GM23248 (cell line): ENCODE results near the gene HOXB4. TPM values are rescaled to one million over a fixed set of nuclear protein-coding genes. Genes with fewer than 3 reads are reported as not detected.

Experiments
- DNase-seq: peaks from one replicate; pipeline ENCODE4 v3.0.0-alpha.2; 2015
- H2AFZ ChIP-seq: fragments of 200-600 bp; sonication (generic); 2 replicates; pipeline ENCODE4 v1.6.1; 2016; ENCODE audit warnings: antibody characterized with exemption
- H3F3A ChIP-seq: fragments of 200-600 bp; sonication (generic); 2 replicates; pipeline ENCODE4 v1.6.1; 2016; ENCODE audit warnings: mild to moderate bottlenecking, antibody characterized with exemption, mixed run types; ENCODE audit not compliant: insufficient read depth
- H3K27ac ChIP-seq: fragments of 200-600 bp; sonication (generic); 2 replicates; pipeline ENCODE4 v1.5.1; 2016; ENCODE audit warnings: mild to moderate bottlenecking
- H3K27me3 ChIP-seq: fragments of 200-600 bp; sonication (generic); replicated peaks from 2 replicates; pipeline ENCODE4 v1.6.1; 2016; ENCODE audit warnings: mild to moderate bottlenecking; ENCODE audit not compliant: insufficient read depth
- H3K36me3 ChIP-seq: fragments of 200-600 bp; sonication (generic); 2 replicates; pipeline ENCODE4 v1.6.1; 2016; ENCODE audit warnings: low read depth, mild to moderate bottlenecking
- H3K4me1 ChIP-seq: fragments of 200-600 bp; sonication (generic); 2 replicates; pipeline ENCODE4 v1.6.1; 2016; ENCODE audit warnings: mild to moderate bottlenecking; ENCODE audit not compliant: insufficient read depth
- H3K4me2 ChIP-seq: fragments of 200-600 bp; sonication (generic); one replicate; pipeline ENCODE4 v1.6.1; 2016; ENCODE audit warnings: mild to moderate bottlenecking; ENCODE audit not compliant: unreplicated experiment
- H3K4me3 ChIP-seq: fragments of 200-600 bp; sonication (generic); 2 replicates; pipeline ENCODE4 v1.5.1; 2016; ENCODE audit warnings: mild to moderate bottlenecking
- H3K79me2 ChIP-seq: fragments of 200-600 bp; sonication (generic); 2 replicates; pipeline ENCODE4 v1.6.1; 2016; ENCODE audit warnings: mild to moderate bottlenecking; ENCODE audit not compliant: insufficient read depth
- H3K9ac ChIP-seq: fragments of 200-600 bp; sonication (generic); 2 replicates; pipeline ENCODE4 v1.6.1; 2016; ENCODE audit warnings: mild to moderate bottlenecking
- H3K9me2 ChIP-seq: fragments of 200-600 bp; sonication (generic); 2 replicates; pipeline ENCODE4 v1.6.1; 2016; ENCODE audit warnings: mixed run types, mild to moderate bottlenecking, moderate library complexity; ENCODE audit not compliant: insufficient read depth
- H3K9me3 ChIP-seq: fragments of 200-600 bp; sonication (generic); one replicate; pipeline ENCODE4 v1.6.1; 2017; ENCODE audit warnings: low read depth
- H4K20me1 ChIP-seq: fragments of 200-600 bp; sonication (generic); 2 replicates; pipeline ENCODE4 v1.6.0; 2016; ENCODE audit not compliant: insufficient read depth
- EZH2 ChIP-seq: fragments of 200-600 bp; sonication (generic); IDR thresholded peaks from 2 replicates; pipeline ENCODE4 v1.6.1; 2018; ENCODE audit warnings: antibody characterized with exemption, mild to moderate bottlenecking; ENCODE audit not compliant: insufficient read depth, poor library complexity, severe bottlenecking
- EZH2phosphoT487 ChIP-seq: fragments of 200-600 bp; sonication (generic); IDR thresholded peaks from 2 replicates; pipeline ENCODE4 v1.6.1; 2018; ENCODE audit warnings: antibody characterized with exemption, moderate library complexity, mild to moderate bottlenecking, low read depth; ENCODE audit not compliant: insufficient read depth
- WGBS, 2 experiments: methylation state at CpG; one replicate each; pipeline ENCODE4 v1.1.6; 2015 to 2017; ENCODE audit warnings: low lambda C conversion rate in 2 of 2, low coverage in 1 of 2; ENCODE audit errors: missing lambda C conversion rate in 2 of 2; 5-methylcytosine and 5-hydroxymethylcytosine counted together
- in situ Hi-C: fragments of 300-500 bp; cut with MboI; formaldehyde crosslinking; loops from 2 replicates; pipeline ENCODE4 v1.15.0; 2020
- polyA plus RNA-seq: library from polyadenylated mRNA; unstranded; fragments of >200 nt; fragmentation: Nextera tagmentation; extraction: Ambion mirVana; gene quantifications from 2 replicates; pipeline ENCODE4 v1.2.1, GENCODE V29; 2016
- total RNA-seq: library from RNA; depleted of rRNA; stranded (reverse); fragments of >200 nt; shearing (Covaris generic); gene quantifications from 2 replicates; pipeline ENCODE4 v1.2.3, GENCODE V29; 2014

HOXB4 gene
- total and polyA plus RNA-seq, 2 experiments from 2014 or later: 1.2 to 2.2 TPM

GRCh38 chr17:48598736-48599135, 20.6 kb upstream of the HOXB4 start:
- in situ Hi-C loops: no loop called here
- Histone ChIP-seq H3K27ac (no peak overlapping the region), H2AFZ (no peak overlapping the region), H3K4me3 (no peak overlapping the region), H3K27me3 (0 out of 2 replicates have a peak, but pooled peaks cover 2% of the 10 kb centered on the region), H3K4me2 (no peak overlapping the region), H3K9me2 (no peaks in the 10 kb centered on the region), H4K20me1 (no peaks in the 10 kb centered on the region), H3K79me2 (peaks cover 64% of the 10 kb centered on the region), H3F3A (no peaks in the 10 kb centered on the region), H3K9ac (no peak overlapping the region), H3K36me3 (no peaks in the 10 kb centered on the region), H3K9me3 (no peaks in the 10 kb centered on the region), H3K4me1 (0 out of 2 replicates have a peak, but pooled peaks cover 6% of the 10 kb centered on the region)
- DNase-seq: no peak
- 81 to 84% methylated on average over 7 of the region's 7 CpGs for WGBS, 2 experiments
- TF ChIP-seq EZH2 (no peak), EZH2phosphoT487 (no peak)

GRCh38 chr17:48597778-48598631, 19.9 kb upstream of the HOXB4 start:
- Histone ChIP-seq H2AFZ (peak overlapping the region; percentile 89), H4K20me1 (no peaks in the 10 kb centered on the region), H3K27me3 (0 out of 2 replicates have a peak, but pooled peaks cover 2% of the 10 kb centered on the region), H3K4me2 (peak overlapping the region; percentile 87), H3K36me3 (no peaks in the 10 kb centered on the region), H3K9me2 (no peaks in the 10 kb centered on the region), H3K27ac (peak overlapping the region; percentile 65), H3K9me3 (no peaks in the 10 kb centered on the region), H3K4me3 (peak overlapping the region; percentile 92), H3K9ac (peak overlapping the region; percentile 87), H3K79me2 (peaks cover 59% of the 10 kb centered on the region), H3F3A (no peaks in the 10 kb centered on the region), H3K4me1 (0 out of 2 replicates have a peak, but pooled peaks cover 6% of the 10 kb centered on the region)
- TF ChIP-seq EZH2: no peak
- no peak for TF ChIP-seq EZH2phosphoT487
- in situ Hi-C loops: no loop called here
- 4% methylated on average over 68 of the region's 68 CpGs for WGBS, 2 experiments
- peak; percentile 80 for DNase-seq

- Histone ChIP-seq H3K9ac (peak overlapping the region; percentile 87), H3K9me3 (no peaks in the 10 kb centered on the region), H3K9me2 (no peaks in the 10 kb centered on the region), H3K79me2 (peaks cover 54% of the 10 kb centered on the region), H3K27ac (peak overlapping the region; percentile 65), H2AFZ (peak overlapping the region; percentile 89), H3K4me1 (0 out of 2 replicates have a peak, but pooled peaks cover 6% of the 10 kb centered on the region), H3K27me3 (0 out of 2 replicates have a peak, but pooled peaks cover 2% of the 10 kb centered on the region), H3K4me3 (peak overlapping the region; percentile 92), H3K36me3 (no peaks in the 10 kb centered on the region), H3K4me2 (peak overlapping the region; percentile 87), H3F3A (no peaks in the 10 kb centered on the region), H4K20me1 (no peaks in the 10 kb centered on the region)
- DNase-seq: no peak
- WGBS, 2 experiments: 0 to 2% methylated on average over 15 to 16 of the region's 16 CpGs
- TF ChIP-seq EZH2 (no peak), EZH2phosphoT487 (no peak)
- in situ Hi-C loops: no loop called here
Measured at GRCh38 chr17:48597528-48597777, 19.3 kb upstream of the HOXB4 start.

- H3K9me3 ChIP-seq: no peaks in the 10 kb centered on the region
- H3K9me2 ChIP-seq: no peaks in the 10 kb centered on the region
- 62 to 67% methylated on average over 23 to 26 of the region's 26 CpGs for WGBS, 2 experiments
- 0 out of 2 replicates have a peak, but pooled peaks cover 2% of the 10 kb centered on the region for H3K27me3 ChIP-seq
- peak; percentile 55 for DNase-seq
- H3K27ac ChIP-seq: peak overlapping the region; percentile 65
- H4K20me1 ChIP-seq: no peaks in the 10 kb centered on the region
- peak overlapping the region; percentile 87 for H3K4me2 ChIP-seq
- H3K4me3 ChIP-seq: peak overlapping the region; percentile 92
- H3K4me1 ChIP-seq: 0 out of 2 replicates have a peak, but pooled peaks cover 4% of the 10 kb centered on the region
- in situ Hi-C loops: no loop called here
- H3F3A ChIP-seq: no peaks in the 10 kb centered on the region
- peak overlapping the region; percentile 89 for H2AFZ ChIP-seq
- H3K36me3 ChIP-seq: no peaks in the 10 kb centered on the region
- H3K9ac ChIP-seq: peak overlapping the region; percentile 87
- peaks cover 48% of the 10 kb centered on the region for H3K79me2 ChIP-seq
- TF ChIP-seq EZH2phosphoT487: no peak
- TF ChIP-seq EZH2: no peak
Measured at GRCh38 chr17:48596735-48597527, 18.8 kb upstream of the HOXB4 start.
